Hepatic stellate cell (primary cell): ENCODE measurements around the gene NOX3.
"Not testable (repeated sequence)": the region's sequence is repeated elsewhere in the genome, so short reads cannot be mapped to it uniquely, and the experiment has no call there.

Experiments
- DNase-seq: peaks from one replicate; pipeline ENCODE4 v3.0.0; 2011; ENCODE audit warnings: low spot score

Gene NOX3

DNA sequence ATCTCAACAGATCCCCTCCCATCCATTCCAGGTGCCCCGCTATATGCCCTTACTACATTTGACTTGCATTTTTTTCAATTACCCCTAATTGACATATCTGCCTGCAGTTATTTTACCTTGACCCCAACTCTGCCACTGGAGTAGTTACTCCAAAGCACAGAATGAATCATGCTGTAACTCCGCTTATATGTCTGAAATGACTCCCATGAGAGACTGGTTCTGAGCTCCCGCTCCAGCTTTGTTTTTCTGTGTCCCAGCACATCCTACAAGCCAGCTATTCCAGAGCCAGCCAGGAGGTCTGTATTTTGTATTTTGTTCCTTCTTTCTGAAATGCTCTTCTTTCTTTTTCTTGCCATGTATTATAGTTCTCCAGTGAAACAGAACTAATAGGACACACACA is 10.9 kb upstream of the NOX3 start:
- DNase-seq, result no peak

DNA sequence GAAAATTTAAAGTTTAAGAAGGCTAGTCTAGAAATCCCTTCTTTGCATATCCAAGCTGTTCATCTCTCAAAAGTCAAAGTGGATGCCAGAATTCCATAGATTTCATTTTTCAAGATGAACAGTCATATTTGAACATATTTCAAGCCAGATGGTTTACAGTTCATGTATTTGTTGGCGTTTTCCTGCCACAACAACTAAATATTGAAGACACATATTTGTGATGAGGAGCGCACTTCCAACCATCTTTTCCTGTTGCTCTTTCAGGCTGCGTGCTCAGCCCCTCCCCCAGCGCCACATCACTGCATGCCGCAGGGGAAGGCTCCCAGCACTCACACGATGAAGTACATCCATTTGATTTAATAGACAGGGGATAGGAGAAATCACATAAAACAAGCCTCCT is 5.9 kb upstream of the NOX3 start:
- DNase-seq, result peak; percentile 29

DNA sequence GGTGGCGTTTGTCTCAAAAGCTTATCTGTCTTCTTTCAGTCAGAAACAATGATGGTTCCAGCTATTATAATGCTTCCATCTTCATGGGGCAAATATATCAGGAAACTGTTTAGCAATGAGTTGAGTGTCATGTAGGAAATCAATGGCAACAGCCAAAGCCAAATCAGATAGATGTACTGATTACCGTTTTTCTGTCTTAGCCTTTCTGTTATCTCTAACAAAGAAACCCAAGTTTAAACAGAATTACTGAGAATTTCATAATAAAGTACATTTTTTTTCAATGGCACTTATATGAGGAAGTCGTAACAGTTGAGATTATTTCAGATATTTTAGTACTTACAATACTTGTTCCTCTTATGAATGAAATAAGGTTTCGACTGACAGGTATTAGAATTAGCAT is 1.2 kb downstream of the NOX3 start:
- DNase-seq, result no peak

DNA sequence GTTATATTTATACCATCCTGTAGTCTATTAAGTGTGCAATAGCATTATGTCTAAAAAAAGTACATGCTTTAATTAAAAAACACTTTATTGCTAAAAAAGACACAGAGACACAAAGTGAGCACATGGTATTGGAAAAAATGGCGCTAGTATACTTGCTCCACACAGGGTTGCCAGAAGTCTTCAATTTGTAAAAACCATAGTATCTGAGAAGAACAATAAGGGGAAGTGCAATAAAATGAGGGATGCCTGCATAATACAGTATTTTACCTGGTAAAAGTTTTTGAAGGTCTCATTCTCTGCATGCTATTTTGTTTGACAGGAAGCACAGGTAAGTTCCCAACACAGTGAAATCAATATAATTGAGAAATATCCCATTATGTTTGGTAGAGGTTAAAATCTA is 1.6 kb downstream of the NOX3 start:
- no peak for DNase-seq

DNA sequence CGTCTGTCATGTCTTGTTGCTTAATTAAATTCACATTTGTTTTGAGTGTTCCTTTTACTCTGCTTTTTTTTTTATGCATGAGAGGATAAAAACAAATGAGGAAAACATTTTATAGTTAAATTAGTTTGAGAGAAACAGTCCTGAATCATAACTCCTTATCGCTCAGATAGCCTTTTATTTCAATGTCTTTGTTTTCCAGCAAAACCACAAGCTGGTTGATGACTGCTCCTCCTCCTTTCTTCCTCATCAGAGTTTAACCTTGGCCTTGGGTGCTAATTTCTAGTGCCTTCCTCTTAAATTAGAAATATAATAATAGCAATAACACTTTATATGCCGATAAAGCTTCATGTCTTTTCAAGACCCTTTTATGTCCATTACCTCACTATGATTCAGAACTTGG is 3.1 kb downstream of the NOX3 start:
- DNase-seq, result no peak

DNA sequence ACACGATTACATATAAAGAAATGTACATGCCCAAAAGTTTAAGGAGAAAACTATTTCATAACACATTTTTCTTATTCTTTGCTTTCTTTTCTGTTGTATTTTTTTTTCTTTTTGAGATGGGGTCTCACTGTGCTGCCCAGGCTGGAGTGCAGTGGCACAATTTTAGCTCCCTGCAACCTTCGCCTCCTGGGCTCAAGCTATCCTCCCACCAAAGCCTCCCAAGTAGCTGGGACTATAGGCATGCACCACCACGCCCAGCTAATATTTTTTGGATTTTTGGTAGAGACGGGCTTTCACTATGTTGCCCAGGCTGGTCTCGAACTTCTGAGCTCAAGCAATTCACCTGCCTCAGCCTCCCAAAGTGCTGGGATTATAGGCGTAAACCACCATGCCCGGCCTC is 4.1 kb downstream of the NOX3 start:
- DNase-seq, result not testable (repeated sequence)

DNA sequence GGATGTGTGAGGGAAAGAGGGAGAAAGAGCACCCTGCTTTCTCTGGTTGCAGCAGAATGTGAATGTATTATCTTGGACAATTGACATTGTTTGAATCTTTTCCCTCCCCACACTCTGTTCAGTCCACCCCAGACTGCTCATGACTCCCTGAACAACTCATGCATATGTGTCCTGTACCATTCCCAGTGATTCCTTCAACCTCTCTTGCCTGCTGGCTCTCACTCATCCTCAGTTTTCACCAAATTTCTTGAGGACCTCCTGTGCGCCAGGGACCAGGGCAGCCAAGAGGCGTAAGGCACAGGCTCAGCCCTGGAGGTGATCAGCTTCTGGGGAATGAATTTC is 5.4 kb downstream of the NOX3 start:
- no peak for DNase-seq

DNA sequence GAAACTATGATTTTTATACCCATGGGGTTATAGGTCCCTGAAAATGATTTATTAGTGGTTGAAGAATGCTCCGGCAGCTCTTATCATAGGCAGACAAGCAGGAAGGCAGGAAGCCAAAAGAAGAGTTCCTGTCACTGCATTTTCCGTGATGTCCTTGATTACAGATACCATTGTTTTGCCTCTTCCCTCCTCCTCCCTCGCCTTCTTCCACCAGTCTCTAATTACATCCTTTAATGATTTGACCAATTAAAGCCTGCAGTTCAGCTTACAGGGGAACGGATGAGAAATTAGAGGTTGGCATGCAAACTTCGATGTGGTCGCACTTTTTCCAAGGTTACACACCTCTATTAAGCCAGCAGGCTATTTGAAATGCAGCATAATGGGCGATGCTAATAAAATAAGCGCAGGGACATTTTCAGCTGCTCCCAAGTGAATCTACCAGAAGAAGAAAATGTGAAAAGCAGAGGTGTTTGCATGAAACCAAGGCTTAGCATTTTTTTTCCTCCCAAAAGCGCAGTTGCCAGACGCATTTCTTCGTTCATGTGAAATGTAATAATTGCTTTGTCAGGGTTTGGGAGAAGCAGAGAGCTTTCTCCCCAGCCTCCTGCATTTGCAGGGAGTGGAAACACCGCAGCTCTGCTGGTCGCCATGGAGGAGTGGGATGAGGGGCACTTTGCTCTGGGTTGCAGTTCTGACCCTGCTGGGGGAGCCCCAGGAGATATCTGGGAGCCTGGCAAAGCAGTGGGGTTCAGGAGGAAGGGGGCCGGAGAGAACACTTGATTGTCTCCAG is 6.0 kb downstream of the NOX3 start:
- no peak for DNase-seq

DNA sequence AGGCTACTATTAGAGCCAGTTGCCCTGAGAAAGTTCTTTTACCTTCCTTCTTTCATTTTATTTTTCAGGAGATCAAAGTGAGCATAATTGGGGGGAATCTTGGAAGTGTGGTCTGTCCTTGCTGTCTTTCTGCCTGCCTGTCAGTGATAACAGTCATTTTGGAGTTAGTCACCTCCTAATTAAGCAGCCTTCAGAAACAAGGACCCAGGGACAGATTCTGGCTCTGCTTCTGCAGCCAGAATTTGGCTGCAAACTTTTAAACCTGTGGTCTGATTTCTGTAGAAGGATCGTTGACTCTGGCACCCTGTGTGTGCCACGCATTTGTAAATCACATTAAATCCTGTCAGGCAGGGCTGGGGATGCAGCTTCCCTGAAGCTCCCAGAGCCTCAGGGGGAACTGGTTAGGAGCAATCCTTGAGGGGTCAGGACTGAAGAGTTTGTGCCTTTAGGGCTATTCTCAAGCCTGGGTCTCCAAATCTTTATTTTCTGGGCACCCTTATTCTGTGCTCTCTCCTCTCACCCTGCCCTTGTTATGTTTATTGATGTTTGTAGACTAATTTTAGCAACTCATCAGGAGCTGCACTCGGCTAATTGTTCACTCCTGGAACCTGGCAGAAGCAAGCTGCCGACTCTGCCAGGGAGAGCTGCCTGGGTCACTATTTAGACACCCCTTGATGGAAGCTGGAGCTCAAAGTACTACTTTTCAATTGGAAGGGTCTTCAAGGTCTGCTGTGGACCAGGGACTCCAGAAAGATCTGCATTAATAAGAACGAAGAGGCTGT is 6.8 kb downstream of the NOX3 start:
- no peak for DNase-seq

DNA sequence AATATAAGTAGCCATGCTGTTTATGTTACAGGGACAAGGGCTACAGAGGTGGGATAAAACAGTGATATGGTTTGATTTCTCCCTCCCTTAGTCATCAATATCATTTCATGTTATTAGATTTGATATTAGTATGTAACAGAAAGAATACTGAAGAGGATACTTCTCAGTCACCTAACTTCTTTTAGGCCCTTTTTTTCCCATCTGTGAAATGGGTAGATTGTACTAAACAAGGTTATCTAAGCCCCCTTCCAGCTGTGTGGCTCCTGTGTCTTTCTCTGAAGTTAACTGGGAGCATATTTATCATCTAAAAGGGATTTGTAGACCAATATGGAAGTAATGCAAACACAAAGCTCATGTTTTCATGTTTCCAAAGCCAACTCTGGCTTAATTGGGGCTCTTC is 7.7 kb downstream of the NOX3 start:
- no peak for DNase-seq

DNA sequence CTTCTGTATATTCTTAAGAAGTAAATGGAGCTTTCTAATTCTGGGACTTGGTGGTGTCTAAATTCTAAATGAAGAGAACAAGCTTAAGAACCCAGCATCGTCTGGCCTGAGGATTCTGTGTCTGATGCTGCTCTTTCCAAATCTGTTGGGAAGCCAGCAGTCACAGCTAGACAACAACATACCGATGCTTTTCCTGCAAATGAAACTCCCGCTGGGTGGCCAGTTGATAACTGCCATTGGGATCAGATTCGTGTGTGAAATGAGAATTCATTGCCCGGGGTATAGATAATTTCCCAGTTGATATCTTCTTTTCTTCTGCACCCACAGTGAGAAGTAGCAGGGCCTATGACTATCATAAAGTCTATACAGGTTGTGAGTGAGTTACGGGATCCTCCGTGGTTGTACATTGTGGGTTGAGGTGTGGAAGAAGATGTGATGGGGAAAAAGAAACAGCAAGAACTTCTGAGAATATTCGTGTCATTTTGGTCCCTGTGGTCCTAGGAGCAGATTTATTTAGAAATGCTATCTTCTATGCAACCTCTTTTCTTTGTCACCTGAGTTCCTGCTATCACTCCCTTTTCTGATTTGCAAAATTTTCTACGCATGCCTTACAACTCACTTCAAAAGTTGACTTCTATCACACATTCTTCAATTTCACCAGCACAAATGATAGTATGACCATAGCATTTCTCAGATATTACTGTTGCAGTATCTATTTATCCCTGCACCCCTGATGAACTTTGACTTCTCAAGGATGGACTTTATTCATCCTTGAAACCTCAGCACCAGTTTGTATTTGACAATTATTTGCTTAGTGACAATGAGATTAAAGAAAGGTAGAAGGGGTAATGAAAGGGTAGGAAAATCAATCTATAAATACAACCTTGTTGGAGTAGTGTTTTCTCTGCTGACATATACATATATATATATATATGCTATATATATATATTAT is 10.4 kb downstream of the NOX3 start:
- no peak for DNase-seq

DNA sequence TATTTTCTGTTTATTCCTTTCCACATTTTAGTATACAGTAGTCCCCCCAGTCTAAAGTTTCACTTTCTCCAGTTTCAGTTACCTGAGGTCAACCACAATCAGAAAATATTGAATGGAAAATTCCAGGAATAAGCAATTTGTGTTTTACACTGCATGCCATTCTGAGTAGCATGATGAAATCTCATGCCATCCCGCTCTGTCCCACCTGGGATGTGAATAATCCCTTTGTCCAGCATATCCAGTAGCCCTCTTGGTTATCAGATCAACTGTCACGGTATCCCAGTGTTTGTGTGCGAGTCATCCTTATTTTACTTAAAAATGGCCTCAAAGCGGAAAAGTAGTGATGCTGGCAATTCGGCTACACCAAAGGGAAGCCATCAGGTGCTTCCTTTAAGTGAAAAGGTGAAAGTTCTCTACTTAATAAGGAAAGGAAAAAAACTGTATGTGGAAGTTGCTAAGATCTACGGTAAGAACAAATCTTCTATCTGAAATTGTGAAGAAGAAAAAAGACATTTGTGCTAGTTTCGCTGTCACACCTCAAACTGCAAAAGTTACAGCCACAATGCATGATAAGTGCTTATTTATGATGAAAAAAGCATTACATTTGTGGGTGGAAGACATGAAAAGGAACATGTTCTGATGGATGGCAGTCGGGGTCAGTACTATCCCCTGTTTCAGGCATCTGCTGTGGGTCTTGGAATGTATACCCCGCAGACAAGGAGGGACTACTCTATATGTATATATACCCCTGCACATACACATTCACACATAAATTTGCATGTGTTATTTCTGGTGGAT is 11.3 kb downstream of the NOX3 start:
- DNase-seq, result no peak

DNA sequence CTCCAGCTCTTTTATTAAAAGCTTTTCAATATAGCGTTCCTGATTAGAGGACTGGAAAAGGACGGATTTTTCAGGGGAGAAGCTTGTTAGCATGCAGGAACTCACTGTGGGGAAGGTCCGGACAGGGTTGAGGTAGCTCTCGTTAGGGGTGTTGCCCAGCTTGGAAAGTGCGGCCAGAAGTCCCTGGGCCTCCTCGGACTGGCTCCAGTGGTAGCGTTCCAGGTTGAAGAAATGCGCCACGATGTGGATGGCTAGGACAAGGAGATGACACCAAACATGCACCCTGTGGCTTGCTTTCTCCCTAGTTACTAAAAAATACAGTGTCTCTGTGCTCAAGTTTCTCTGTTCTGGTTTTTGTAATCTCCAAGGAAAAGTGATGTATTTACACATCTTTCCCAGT is 12.5 kb downstream of the NOX3 start:
- no peak for DNase-seq

DNA sequence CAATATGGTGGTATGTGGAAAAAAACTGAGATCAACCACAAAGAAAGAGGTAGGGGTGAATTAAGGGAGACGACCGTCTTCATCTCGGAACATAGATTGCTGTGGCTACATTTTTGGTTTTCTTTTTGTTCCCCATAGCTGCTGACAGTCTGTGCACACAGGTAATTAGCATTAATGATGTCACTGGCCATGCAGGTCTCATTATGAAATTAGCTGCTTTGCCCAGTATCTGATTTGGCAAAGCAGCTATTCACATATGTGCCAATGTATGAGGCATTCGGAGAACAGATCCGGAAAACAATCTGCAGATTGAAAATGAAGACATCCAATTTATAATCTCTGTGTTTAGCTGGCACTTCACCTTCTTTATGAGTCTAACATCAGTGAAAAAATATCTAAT is 13.1 kb downstream of the NOX3 start:
- DNase-seq, result no peak

DNA sequence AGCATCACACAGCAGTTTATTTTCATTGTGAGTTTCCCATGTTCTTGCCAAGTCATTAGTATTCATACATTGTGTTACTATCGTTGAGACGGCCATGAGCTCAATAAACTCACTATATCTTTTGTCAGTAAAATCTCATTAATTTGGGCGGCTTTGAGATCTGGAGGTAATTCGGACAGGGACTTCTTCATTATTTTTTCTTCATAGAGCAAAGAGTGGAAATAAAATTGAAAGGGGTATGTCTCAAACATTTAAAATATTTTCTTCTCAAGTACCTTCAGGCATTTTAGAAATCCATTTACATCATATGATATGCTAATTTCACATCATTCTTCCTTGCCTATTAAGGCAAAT is 14.6 kb downstream of the NOX3 start:
- no peak for DNase-seq

DNA sequence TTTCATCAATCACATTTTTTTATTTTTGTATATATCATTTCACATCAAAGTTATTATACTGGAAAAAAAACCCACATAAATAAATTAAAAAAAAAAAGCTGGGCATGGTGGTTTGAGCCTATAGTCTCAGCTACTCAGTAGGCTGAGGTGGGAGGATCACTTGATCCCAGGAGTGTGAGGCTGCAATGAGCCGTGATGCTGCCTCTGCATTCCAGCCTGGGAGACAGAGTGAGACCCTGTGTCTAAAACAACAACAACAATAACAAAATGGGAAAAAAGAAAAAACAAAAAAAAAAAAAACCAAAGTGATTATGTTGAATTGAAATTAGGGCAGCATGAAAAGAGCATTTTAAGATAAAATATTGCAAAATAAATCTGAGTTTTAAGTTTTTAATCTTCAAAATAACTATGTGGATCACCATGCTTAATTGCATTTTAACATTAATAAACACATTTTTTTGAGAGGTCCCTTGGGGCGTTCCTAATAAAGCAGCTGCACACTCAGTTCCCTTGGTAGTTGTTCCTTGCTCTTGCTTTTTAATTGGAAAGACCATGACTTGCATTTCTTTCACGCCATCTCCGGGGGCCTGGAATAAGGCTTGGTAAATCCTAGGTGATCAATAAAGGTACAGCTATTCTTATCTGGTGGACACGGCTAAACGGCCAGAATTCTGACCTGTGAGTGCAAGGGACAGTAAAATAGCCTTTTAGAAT is 15.1 kb downstream of the NOX3 start:
- DNase-seq, result no peak

DNA sequence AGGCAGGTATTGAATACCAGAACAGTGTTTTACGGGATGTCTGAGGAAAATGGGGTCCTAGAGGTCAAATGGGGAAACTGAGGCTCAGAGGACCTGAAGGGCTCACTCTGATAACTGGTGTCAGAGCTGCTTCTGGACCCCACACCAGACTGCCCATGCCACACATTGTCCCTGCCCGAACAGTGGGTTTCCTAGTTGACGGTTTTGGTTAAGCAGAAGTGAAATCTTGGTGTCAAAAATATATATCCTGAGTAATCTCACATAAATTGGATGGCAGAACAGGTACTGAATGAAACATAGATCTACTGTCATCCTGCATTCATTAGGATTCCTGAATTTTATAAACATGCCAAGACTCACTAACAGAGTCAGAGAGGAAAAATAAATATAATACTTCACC is 16.3 kb downstream of the NOX3 start:
- no peak for DNase-seq

DNA sequence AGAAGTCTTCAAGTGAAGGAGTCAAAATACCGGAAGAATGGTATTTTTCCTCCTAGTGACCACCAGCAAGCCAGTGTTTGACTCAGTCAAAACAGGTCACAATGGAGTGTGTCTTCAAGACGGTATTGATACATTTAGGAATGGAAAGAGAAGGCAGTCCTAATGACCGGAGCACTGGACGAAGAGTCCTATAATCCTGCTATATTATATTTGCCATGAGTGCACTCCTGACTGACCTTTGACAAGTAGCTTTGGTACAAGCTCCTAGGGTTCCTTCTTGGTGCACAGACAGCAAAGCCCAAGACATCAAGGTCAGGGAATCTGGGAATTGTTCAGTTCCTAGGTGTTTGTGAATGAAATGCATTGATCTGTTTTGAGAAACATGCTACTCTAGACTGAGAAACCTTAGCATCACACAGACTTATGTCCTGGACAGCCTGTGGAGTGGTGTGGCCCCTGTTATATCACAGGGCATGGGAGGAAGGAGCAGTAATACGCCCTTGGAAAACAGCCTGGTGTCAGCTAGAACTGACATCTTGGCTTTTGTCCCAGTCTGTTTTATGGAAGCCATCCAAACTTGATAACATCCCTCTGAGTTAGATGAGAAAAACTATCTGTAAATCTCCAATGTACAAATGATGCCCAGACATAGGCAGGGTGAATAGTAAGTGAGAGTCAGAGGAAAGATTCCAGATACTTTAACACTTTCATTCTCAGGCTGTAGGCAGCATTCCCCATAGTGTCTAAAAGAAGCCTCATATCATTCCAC is 18.5 kb downstream of the NOX3 start:
- DNase-seq, result peak; percentile 17

DNA sequence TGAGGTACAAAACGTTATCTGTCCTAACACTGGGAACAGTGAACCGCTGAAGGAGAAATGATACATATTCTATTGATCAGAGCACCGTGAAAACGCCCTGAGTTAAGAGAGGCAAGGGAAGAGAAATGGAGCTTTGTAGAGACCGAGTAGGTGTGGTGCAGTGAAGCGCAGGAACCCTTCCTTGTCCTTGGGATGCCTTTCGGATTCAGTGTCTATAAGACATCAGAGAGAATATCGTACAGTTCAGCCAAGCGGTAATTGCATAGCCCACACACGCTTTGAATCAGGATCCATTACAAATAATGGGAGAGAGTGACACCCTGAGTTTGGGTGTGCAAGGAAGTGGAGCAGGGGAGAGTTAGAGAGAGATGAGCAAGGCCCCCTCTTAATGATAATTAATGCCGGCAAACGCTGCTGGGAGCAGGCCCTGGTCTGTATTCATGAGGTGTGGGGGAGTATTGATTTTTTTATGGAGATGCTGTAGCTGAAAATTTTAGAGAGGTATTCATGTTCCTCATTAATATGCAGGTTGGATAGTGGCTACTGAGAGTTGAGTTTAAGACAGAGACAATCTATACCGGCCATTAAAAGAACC is 20.7 kb downstream of the NOX3 start:
- no peak for DNase-seq

DNA sequence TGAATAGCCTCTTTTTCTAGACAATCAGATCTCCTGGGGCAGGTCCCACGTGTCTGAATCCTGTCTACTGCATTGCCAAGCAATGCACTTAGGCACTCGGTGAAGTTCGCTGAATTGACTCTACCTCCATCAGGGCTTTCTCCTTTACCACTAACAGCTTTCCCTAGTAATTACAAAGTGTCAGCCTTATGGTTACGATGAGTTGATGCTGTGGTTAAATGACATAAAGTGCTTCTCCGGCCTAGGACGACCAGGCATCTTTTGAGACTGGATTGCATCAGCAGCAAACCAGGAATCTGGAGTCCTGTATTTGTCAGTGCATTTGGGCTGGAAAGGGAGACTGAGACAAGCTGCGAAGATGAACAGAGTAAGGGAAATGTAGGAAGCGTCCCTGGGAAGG is 21.5 kb downstream of the NOX3 start:
- no peak for DNase-seq
